Astrocyte (in vitro differentiated cells and primary cell): ENCODE data around the gene LIMA1. TPM values are rescaled to one million over a fixed set of nuclear protein-coding genes. Genes with fewer than 3 reads are reported as not detected.

Experiments used
- DNase-seq: peaks from one replicate; pipeline ENCODE4 v3.0.0-alpha.2; 2010; ENCODE audit warnings: low read depth
- FAIRE-seq: peaks from 2 replicates; lab custom pipeline; 2011; peaks lifted over from hg19 to GRCh38; lab: Jason Lieb, UNC
- H2AFZ ChIP-seq: 2 replicates; pipeline ENCODE4 v1.6.0; 2012; ENCODE audit warnings: low read depth, low read length, inconsistent platforms
- H3K27ac ChIP-seq: 2 replicates; pipeline ENCODE4 v1.5.1; 2011; ENCODE audit warnings: low read depth, low read length, inconsistent platforms
- H3K27me3 ChIP-seq: 2 replicates; pipeline ENCODE4 v1.6.0; 2011; ENCODE audit warnings: low read length, inconsistent platforms; ENCODE audit not compliant: insufficient read depth
- H3K36me3 ChIP-seq: 2 replicates; pipeline ENCODE4 v1.5.1; 2011; ENCODE audit warnings: low read length, inconsistent platforms; ENCODE audit not compliant: insufficient read depth
- H3K4me1 ChIP-seq: 2 replicates; pipeline ENCODE4 v1.5.1; 2011; ENCODE audit warnings: low read length, inconsistent platforms; ENCODE audit not compliant: insufficient read depth
- H3K4me2 ChIP-seq: 2 replicates; pipeline ENCODE4 v1.6.0; 2012; ENCODE audit warnings: low read length, inconsistent platforms
- H3K4me3 ChIP-seq: 2 replicates; pipeline ENCODE4 v1.5.1; 2011; ENCODE audit warnings: low read depth, mild to moderate bottlenecking, low read length, inconsistent platforms; ENCODE audit not compliant: insufficient read depth
- H3K79me2 ChIP-seq: 2 replicates; pipeline ENCODE4 v1.6.0; 2012; ENCODE audit warnings: mild to moderate bottlenecking, low read length, inconsistent platforms; ENCODE audit not compliant: insufficient read depth
- H3K9ac ChIP-seq: 2 replicates; pipeline ENCODE4 v1.6.0; 2012; ENCODE audit warnings: mild to moderate bottlenecking, low read length, inconsistent platforms
- H3K9me3 ChIP-seq: 2 replicates; pipeline ENCODE4 v1.5.1; 2012; ENCODE audit warnings: low read depth, mild to moderate bottlenecking, low read length, inconsistent platforms; ENCODE audit not compliant: insufficient read depth
- H4K20me1 ChIP-seq: 2 replicates; pipeline ENCODE4 v1.6.0; 2012; ENCODE audit warnings: low read length, inconsistent platforms; ENCODE audit not compliant: insufficient read depth
- H3K27ac Mint-ChIP-seq: one replicate; pipeline ENCODE4 v1.8.0; 2021; ENCODE audit warnings: mild to moderate bottlenecking, mixed read lengths; ENCODE audit not compliant: unreplicated experiment
- H3K27me3 Mint-ChIP-seq: one replicate; pipeline ENCODE4 v1.8.0; 2021; ENCODE audit warnings: low read depth, mixed read lengths; ENCODE audit not compliant: unreplicated experiment
- H3K36me3 Mint-ChIP-seq: one replicate; pipeline ENCODE4 v1.8.0; 2021; ENCODE audit warnings: low read depth, mixed read lengths; ENCODE audit not compliant: unreplicated experiment
- H3K4me1 Mint-ChIP-seq: one replicate; pipeline ENCODE4 v1.8.0; 2021; ENCODE audit warnings: low read depth, mixed read lengths; ENCODE audit not compliant: unreplicated experiment
- H3K4me3 Mint-ChIP-seq: one replicate; pipeline ENCODE4 v1.8.0; 2021; ENCODE audit warnings: mild to moderate bottlenecking, moderate library complexity, mixed read lengths; ENCODE audit not compliant: unreplicated experiment
- H3K9me3 Mint-ChIP-seq: one replicate; pipeline ENCODE4 v1.8.0; 2021; ENCODE audit warnings: mild to moderate bottlenecking, mixed read lengths; ENCODE audit not compliant: unreplicated experiment
- EZH2 ChIP-seq: IDR thresholded peaks from 2 replicates; pipeline ENCODE4 v1.6.1; 2012; ENCODE audit warnings: mild to moderate bottlenecking, low read length, inconsistent platforms; ENCODE audit not compliant: insufficient read depth
- total RNA-seq: library from RNA; stranded (reverse); gene quantifications from 2 replicates; pipeline ENCODE4 v1.2.1, GENCODE V29; 2021
- TF ChIP-seq, protein P1 (sequence below): IDR thresholded peaks from 2 replicates; pipeline ENCODE4 v1.5.1; 2011; ENCODE audit warnings: low read depth, mild to moderate bottlenecking, inconsistent platforms, low read length, moderate library complexity; ENCODE audit not compliant: insufficient read depth

The LIMA1 gene
- total RNA-seq, 1 donor from 2014 or later = 173 TPM

DNA sequence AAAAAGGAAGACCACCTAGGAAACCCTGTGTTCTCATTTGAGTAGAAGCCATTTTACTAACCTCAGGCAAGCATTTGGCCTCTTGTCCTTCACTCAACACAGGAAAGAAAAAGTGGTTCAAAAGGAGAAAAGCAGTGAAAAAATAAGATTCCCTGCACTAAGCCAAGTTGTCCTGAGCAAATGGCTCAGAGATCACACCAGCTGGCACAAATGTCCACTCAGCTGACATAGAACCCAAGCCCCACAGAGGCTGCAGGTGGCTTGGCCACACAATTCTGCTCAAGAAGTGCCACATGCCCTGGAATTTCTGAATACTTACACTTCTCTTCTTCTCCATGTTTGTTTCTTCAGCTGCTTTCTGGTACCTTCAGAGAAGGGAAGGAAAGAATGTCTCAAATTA, 52.0 kb downstream of the LIMA1 start:
- Mint-ChIP-seq H3K27me3 (no peaks in the 10 kb centered on the region), H3K27ac (no peak overlapping the region), H3K36me3 (no peaks in the 10 kb centered on the region), H3K4me3 (no peak overlapping the region), H3K9me3 (no peaks in the 10 kb centered on the region), H3K4me1 (no peaks in the 10 kb centered on the region)
- no peak for DNase-seq
- no peak for FAIRE-seq
- Histone ChIP-seq H3K4me2 (no peak overlapping the region), H3K4me1 (no peaks in the 10 kb centered on the region), H3K79me2 (no peaks in the 10 kb centered on the region), H3K27ac (no peak overlapping the region), H4K20me1 (no peaks in the 10 kb centered on the region), H3K4me3 (no peak overlapping the region), H3K27me3 (no peaks in the 10 kb centered on the region), H3K9ac (no peak overlapping the region), H2AFZ (no peak overlapping the region), H3K36me3 (no peaks in the 10 kb centered on the region), H3K9me3 (no peaks in the 10 kb centered on the region)
- TF ChIP-seq, protein P1, sequence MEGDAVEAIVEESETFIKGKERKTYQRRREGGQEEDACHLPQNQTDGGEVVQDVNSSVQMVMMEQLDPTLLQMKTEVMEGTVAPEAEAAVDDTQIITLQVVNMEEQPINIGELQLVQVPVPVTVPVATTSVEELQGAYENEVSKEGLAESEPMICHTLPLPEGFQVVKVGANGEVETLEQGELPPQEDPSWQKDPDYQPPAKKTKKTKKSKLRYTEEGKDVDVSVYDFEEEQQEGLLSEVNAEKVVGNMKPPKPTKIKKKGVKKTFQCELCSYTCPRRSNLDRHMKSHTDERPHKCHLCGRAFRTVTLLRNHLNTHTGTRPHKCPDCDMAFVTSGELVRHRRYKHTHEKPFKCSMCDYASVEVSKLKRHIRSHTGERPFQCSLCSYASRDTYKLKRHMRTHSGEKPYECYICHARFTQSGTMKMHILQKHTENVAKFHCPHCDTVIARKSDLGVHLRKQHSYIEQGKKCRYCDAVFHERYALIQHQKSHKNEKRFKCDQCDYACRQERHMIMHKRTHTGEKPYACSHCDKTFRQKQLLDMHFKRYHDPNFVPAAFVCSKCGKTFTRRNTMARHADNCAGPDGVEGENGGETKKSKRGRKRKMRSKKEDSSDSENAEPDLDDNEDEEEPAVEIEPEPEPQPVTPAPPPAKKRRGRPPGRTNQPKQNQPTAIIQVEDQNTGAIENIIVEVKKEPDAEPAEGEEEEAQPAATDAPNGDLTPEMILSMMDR = no peak
- TF ChIP-seq EZH2 = no peak

DNA sequence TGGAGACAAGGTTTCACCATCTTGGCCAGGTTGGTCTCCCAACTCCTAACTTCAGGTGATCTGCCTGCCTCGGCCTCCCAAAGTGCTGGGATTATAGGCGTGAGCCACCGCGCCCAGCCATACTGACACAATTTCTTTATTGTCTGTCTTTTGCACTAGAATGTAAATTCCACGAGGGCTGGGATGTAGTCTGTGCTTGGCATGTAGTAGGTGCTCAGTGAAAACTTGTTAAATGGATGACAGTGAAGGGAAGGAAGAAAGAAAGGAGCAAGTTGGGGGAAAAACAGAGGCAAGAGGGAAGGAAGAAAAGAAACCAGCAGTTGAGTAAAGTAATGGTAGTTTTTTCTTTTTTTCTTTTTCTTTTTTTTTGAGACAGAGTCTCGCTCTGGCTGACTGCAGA, 53.1 kb downstream of the LIMA1 start:
- TF ChIP-seq EZH2 = no peak
- TF ChIP-seq, protein P1 = no peak

DNA sequence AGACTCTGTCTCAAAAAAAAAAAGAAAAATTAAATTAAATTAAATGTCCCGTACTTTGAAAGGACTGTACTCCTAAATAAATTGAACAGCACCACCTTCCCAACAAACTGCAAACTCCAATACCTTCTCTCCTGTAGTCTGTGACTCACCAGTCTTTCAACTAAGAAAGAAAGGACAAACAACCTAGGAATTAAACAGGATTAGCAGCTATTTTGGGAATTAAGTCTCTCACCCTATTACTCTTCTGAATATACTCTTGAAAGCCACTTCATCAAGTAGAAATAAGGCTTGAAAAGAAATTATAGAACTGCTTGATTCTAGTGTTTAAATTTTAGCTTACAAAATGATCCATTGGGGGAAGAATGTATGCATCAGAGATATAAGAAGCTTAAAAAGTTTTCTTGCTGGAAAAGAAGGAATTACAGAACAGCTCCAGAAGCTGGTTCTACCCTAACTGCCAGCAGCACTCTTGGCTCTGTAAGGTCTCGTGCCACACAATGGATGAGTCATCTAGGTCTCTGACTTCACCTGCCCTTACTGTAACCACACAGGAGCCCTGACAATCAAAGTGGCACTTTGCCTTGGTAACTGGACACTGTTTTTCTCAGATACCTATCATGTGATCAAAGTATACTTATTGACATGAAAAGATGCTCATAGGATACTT, 59.2 kb downstream of the LIMA1 start:
- FAIRE-seq (no peak), DNase-seq (peak; percentile 71)
- H3K4me2 ChIP-seq = peak overlapping the region; percentile 51
- no peaks in the 10 kb centered on the region for H3K36me3 ChIP-seq
- H3K9me3 ChIP-seq = no peaks in the 10 kb centered on the region
- peak overlapping the region; percentile 22 for H3K4me3 Mint-ChIP-seq
- TF ChIP-seq, protein P1 = no peak
- TF ChIP-seq EZH2 = no peak
- no peaks in the 10 kb centered on the region for H3K27me3 ChIP-seq
- H3K9ac ChIP-seq = peak overlapping the region; percentile 55
- H3K9me3 Mint-ChIP-seq = no peaks in the 10 kb centered on the region
- peak overlapping the region; percentile 72 for H3K27ac ChIP-seq
- peaks cover 7% of the 10 kb centered on the region for H3K36me3 Mint-ChIP-seq
- peaks cover 39% of the 10 kb centered on the region for H3K79me2 ChIP-seq
- H2AFZ ChIP-seq = no peak overlapping the region
- peaks cover 21% of the 10 kb centered on the region for H4K20me1 ChIP-seq
- peak overlapping the region; percentile 69 for H3K27ac Mint-ChIP-seq
- peaks cover 13% of the 10 kb centered on the region for H3K4me1 Mint-ChIP-seq
- H3K4me1 ChIP-seq = peaks cover 25% of the 10 kb centered on the region
- no peaks in the 10 kb centered on the region for H3K27me3 Mint-ChIP-seq
- H3K4me3 ChIP-seq = no peak overlapping the region

More for the DNA sequence above, 53.1 kb downstream of the LIMA1 start:
- Mint-ChIP-seq H3K4me1 (no peaks in the 10 kb centered on the region), H3K27me3 (no peaks in the 10 kb centered on the region), H3K4me3 (no peak overlapping the region), H3K36me3 (no peaks in the 10 kb centered on the region), H3K27ac (no peak overlapping the region), H3K9me3 (no peaks in the 10 kb centered on the region)
- no peak overlapping the region for H3K27ac ChIP-seq
- no peak overlapping the region for H3K4me2 ChIP-seq
- H2AFZ ChIP-seq = no peak overlapping the region
- H3K4me3 ChIP-seq = no peak overlapping the region
- no peaks in the 10 kb centered on the region for H3K27me3 ChIP-seq
- no peaks in the 10 kb centered on the region for H3K36me3 ChIP-seq
- DNase-seq = no peak
- no peaks in the 10 kb centered on the region for H3K9me3 ChIP-seq
- H3K79me2 ChIP-seq = no peaks in the 10 kb centered on the region
- H3K9ac ChIP-seq = no peak overlapping the region
- no peaks in the 10 kb centered on the region for H4K20me1 ChIP-seq
- no peaks in the 10 kb centered on the region for H3K4me1 ChIP-seq
- FAIRE-seq = no peak
